Liver (tissue), 3 donors: ENCODE measurements around the gene DOK1.

Source experiments
- MAX ChIP-seq: IDR thresholded peaks from 2 replicates; pipeline ENCODE4 v1.6.1; 2016; ENCODE audit warnings: antibody characterized with exemption
- TAF1 ChIP-seq: conservative IDR thresholded peaks from 2 replicates; pipeline ENCODE4 v1.6.1; 2016; ENCODE audit warnings: antibody characterized with exemption, mild to moderate bottlenecking
- TF ChIP-seq, protein P1 (sequence below): fragments of 150-350 bp; IDR thresholded peaks from 2 replicates; pipeline ENCODE4 v1.5.1; 2017; ENCODE audit warnings: improper control_type of control experiment, low read depth, low read length; ENCODE audit not compliant: missing input control
- donor health status: healthy.
- donor health status: healthy.

DNA sequence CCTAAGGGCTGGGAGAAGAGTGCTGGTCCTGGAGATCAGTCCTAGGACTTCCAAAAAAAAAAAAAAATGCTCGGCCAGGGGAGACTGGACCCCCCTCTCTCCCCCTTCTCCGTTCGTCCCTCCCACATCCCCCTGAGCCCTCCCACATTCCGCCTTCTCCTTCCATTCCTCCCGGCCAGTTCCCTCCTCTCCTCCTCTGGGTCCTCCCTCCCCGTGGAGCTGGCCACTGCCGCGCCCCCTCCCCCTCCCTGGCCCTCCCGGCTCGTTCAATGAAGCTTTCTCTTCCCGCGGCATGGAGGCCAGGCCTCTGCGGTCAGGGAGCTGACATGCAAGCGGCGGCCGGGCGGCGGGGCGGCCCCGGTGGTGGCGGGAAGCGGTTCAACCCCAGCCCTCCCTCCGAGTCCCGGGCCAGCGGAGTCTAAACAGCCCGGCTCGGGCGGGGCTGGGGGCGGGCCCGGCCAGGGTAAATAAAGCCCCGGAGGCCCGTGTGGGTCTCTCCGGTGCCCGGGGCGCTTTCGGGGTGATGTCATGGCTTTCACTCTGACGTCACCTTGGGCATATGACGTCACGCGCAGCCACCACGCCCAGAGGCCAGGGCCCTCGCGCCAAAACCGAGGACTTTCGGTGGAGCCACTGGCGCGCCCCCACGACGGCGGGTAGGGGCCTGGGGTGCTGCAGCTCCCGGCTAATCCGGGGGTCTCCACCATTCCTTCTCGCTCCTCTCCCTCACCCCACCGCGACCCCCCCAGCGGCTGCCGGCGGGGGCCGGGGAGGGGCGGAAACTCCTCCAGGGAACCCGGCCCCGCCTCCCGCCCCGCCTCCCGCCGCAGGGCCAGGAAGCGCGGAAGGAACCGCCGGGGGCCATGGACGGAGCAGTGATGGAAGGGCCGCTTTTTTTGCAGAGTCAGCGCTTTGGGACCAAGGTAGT lies at the start of gene DOK1, which contains the start of gene LOXL3:
- TF ChIP-seq, protein P1, sequence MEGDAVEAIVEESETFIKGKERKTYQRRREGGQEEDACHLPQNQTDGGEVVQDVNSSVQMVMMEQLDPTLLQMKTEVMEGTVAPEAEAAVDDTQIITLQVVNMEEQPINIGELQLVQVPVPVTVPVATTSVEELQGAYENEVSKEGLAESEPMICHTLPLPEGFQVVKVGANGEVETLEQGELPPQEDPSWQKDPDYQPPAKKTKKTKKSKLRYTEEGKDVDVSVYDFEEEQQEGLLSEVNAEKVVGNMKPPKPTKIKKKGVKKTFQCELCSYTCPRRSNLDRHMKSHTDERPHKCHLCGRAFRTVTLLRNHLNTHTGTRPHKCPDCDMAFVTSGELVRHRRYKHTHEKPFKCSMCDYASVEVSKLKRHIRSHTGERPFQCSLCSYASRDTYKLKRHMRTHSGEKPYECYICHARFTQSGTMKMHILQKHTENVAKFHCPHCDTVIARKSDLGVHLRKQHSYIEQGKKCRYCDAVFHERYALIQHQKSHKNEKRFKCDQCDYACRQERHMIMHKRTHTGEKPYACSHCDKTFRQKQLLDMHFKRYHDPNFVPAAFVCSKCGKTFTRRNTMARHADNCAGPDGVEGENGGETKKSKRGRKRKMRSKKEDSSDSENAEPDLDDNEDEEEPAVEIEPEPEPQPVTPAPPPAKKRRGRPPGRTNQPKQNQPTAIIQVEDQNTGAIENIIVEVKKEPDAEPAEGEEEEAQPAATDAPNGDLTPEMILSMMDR = no peak
- TF ChIP-seq MAX (no peak), TAF1 (no peak)
